ENCODE measurements around the gene AKNAD1.

GRCh38 chr1:108847494-108847893 lies 9.4 kb downstream of the AKNAD1 start:
- no peak for TF ChIP-seq CTCF (IDR thresholded peaks at IDR 0.05)
- TF ChIP-seq EZH2 (IDR thresholded peaks at IDR 0.05; ENCODE audit: borderline replicate concordance, insufficient read depth, low read depth, low read length, poor library complexity, severe bottlenecking) = no peak
